ENCODE data around the gene POGK. TPM values are rescaled to one million over a fixed set of nuclear protein-coding genes. Genes with fewer than 3 reads are reported as not detected.

Gene POGK
- total and polyA plus RNA-seq, 9 of the 15 experiments (the other 6 are each of a cell fraction or from before 2014, with no cell fraction given): 6.1 to 44.5 (median 24.3) TPM

- TF ChIP-seq CEBPZ (IDR thresholded peaks at IDR 0.05; ENCODE audit: borderline replicate concordance, low read depth, low read length) (no peak), PCBP2 (IDR thresholded peaks at IDR 0.05; ENCODE audit: low read depth, low read length, poor library complexity, severe bottlenecking) (no peak), POLR2B (IDR thresholded peaks at IDR 0.05; ENCODE audit: low read depth, partially characterized antibody) (peak; percentile 85), TCFL5 (CRISPR knock-in tag; conservative IDR thresholded peaks at IDR 0.05) (no peak), ZNF655 (CRISPR knock-in tag; IDR thresholded peaks at IDR 0.05) (no peak), MAFG (tag; conservative IDR thresholded peaks at IDR 0.05) (no peak), ZBTB5 (IDR thresholded peaks at IDR 0.05) (no peak), ZNF780A (CRISPR knock-in tag; IDR thresholded peaks at IDR 0.05) (no peak), THAP12 (CRISPR knock-in tag; IDR thresholded peaks at IDR 0.05) (peak; percentile 63), ZNF347 (CRISPR knock-in tag; IDR thresholded peaks at IDR 0.05; ENCODE audit: low read depth) (no peak), DACH1 (IDR thresholded peaks at IDR 0.05; ENCODE audit: partially characterized antibody) (no peak), MLX (CRISPR knock-in tag; conservative IDR thresholded peaks at IDR 0.05) (no peak), KDM1A (IDR thresholded peaks at IDR 0.05) (peak in 1 of 2 experiments; percentile 54; a peak in 1 of 4 replicates), HOXB6 (CRISPR knock-in tag; IDR thresholded peaks at IDR 0.05; ENCODE audit: borderline replicate concordance) (no peak), THRB (CRISPR knock-in tag; conservative IDR thresholded peaks at IDR 0.05) (no peak; the same call in 1 of the 2 replicates)
These were observed at the start of gene POGK (continued) for GRCh38 chr1:166838766-166839599.
